ENCODE data around the gene LIMK1. TPM values are rescaled to one million over a fixed set of nuclear protein-coding genes. Genes with fewer than 3 reads are reported as not detected.
A peak's percentile ranks its signal among the peaks of the same experiment; 100 is the strongest.

The LIMK1 gene
- total RNA-seq, 1 experiment from 2014 or later: 43.4 TPM

DNA sequence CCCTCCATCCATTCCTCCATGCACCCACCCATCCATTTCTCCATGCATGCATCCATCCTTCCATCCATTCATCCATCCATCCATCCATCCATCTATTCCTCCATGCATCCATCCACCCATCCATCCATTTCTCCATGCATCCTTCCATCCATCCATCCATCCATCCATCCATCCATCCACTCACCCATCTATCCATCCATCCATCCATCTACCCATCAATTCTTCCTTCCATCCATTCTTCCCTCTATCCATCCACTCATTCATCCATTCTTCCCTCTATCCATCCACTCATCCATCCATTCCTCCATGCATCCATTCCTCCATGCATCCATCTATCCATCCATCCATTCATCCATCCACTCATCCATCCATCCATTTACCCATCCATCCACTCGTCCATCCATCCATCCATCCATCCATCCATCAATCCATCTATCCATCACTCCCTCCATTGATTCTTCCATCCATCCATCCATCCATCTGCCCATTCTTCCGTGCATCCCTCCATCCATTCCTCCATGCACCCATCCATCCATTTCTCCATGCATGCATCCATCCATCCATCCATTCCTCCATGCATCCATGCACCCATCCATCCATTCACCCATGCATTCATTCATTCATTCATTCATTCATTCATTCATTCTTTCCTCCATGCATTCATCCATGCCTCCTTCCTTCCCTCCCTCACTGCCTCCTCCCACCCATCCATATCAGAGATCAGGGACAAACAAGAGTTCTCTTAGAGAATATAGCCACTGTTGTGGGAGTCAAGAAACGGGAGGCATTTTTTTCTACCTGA is 33.4 kb upstream of the LIMK1 start:
- Histone ChIP-seq H3K36me3 (peaks cover 35% of the 10 kb centered on the region), H3K27me3 (no peaks in the 10 kb centered on the region), H3K4me3 (no peak overlapping the region), H3K27ac (no peak overlapping the region), H3K9me3 (replicated peaks) (no peaks in the 10 kb centered on the region), H3K4me1 (peaks cover 4% of the 10 kb centered on the region; the same call in 1 of the 2 replicates)
- no peak for DNase-seq

DNA sequence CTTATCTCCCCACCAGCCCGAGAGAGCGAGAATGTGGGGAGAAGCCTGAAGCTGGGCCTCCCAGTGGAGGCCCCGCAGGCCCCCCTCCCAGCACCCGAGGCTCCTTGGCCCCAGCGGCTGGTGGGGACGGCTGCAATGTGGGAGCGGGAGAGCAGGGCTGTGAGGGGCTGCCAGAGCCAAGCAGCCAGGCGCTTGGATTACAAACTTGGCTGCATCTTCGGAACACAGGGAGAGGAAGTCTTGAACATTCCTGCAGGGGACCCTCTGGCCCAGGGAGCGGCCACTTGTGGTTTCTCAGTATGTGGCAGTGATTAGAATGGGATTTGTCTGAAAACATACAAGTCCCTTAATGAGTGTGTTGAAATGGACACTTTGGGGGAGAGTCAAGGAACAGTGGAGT is 32.4 kb upstream of the LIMK1 start:
- Histone ChIP-seq H3K9me3 (replicated peaks) (no peaks in the 10 kb centered on the region), H3K27me3 (no peaks in the 10 kb centered on the region), H3K4me3 (no peak overlapping the region), H3K36me3 (peaks cover 35% of the 10 kb centered on the region), H3K4me1 (no peaks in the 10 kb centered on the region; the same call in 1 of the 2 replicates), H3K27ac (no peak overlapping the region)
- no peak for DNase-seq

DNA sequence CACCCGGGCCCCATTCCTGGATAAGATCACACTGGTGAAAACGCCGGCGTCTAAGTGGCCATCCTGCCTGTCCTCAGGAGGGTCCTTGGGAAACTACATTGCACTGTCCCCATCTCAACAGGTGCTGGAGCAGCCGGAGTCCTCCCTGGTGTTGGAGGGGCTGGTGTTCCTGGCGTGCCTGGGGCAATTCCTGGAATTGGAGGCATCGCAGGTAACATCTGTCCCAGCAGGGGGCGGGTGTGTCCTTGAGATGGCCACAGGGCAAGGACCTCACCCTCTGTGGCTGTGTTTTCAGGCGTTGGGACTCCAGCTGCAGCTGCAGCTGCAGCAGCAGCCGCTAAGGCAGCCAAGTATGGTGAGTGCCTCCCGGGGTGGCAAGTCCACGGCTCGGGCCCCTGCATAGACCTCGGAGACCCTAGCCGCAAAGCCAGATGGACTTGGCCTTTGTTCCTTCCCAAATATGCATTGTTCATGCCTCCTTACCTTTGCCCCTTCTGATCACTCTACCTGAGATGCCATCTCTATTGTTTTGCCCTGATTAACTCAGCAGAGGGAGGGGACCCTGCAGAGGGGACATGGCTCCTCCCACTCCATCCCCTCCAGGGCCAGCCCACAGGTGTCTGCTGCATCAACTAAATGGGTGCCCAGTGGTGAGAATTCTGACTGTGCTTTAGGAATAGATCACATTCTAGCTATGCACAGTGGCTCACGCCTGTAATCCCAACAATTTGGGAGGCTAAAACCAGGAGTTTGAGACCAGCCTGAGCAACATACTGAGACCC is 31.8 kb upstream of the LIMK1 start:
- DNase-seq: peak; percentile 69 to 72
- H3K27me3 ChIP-seq: no peaks in the 10 kb centered on the region
- H3K27ac ChIP-seq: no peak overlapping the region
- no peaks in the 10 kb centered on the region for H3K9me3 ChIP-seq (replicated peaks)
- H3K36me3 ChIP-seq: peaks cover 35% of the 10 kb centered on the region
- no peaks in the 10 kb centered on the region; the same call in 1 of the 2 replicates for H3K4me1 ChIP-seq
- H3K4me3 ChIP-seq: no peak overlapping the region

DNA sequence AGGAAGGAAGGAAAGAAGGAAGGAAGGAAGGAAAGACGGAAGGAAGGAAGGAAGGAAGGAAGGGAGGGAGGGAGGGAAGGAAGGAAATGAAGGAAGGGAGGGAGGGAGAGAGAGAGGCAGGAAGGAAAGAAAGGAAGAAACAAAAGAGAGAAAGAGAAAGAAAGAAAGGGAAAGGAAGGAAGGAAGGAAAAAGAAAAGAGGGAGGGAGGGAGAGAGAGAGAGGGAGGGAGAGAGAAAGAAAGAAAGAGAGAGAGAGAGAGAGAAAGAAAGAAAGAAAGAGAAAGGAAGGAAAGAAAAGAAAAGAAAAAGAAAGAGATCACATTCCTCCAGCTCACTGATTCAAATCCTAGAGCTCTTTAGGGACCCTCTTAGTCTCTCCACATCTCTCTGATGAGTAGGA is 31.0 kb upstream of the LIMK1 start:
- peaks cover 30% of the 10 kb centered on the region for H3K36me3 ChIP-seq
- H3K4me3 ChIP-seq: no peak overlapping the region
- no peak overlapping the region for H3K27ac ChIP-seq
- DNase-seq: no peak
- no peaks in the 10 kb centered on the region for H3K27me3 ChIP-seq
- H3K4me1 ChIP-seq: no peaks in the 10 kb centered on the region; the same call in 1 of the 2 replicates
- H3K9me3 ChIP-seq (replicated peaks): no peaks in the 10 kb centered on the region

DNA sequence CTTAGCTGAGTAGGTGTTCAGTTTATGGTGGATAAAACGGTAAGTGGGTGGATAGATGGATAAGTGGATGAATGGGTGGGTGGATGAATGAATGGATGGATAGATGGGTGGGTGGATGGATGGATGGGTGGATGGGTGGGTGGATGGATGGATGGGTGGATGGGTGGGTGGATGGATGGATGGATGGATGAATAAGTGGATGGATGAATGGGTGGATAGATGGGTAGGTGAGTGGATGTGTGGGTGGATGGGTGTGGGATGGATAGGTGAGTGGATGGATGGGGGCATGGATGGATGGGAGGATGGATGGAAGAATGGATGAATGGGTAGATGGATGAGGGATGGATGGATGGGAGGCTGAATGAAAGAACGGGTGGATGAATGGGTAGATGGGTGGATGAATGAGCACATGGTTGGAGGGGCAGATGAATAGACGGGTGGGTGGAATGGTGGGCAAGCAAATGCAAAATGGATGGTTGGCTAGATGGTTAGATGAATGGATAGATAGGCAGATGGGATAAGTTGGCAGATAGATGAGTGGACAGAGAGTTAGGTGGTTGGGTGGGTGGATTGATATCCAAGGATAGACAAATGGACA is 29.9 kb upstream of the LIMK1 start:
- no peak overlapping the region for H3K27ac ChIP-seq
- DNase-seq: no peak
- H3K9me3 ChIP-seq (replicated peaks): no peaks in the 10 kb centered on the region
- H3K27me3 ChIP-seq: no peaks in the 10 kb centered on the region
- H3K36me3 ChIP-seq: peaks cover 27% of the 10 kb centered on the region
- no peaks in the 10 kb centered on the region; the same call in 1 of the 2 replicates for H3K4me1 ChIP-seq
- no peak overlapping the region for H3K4me3 ChIP-seq

DNA sequence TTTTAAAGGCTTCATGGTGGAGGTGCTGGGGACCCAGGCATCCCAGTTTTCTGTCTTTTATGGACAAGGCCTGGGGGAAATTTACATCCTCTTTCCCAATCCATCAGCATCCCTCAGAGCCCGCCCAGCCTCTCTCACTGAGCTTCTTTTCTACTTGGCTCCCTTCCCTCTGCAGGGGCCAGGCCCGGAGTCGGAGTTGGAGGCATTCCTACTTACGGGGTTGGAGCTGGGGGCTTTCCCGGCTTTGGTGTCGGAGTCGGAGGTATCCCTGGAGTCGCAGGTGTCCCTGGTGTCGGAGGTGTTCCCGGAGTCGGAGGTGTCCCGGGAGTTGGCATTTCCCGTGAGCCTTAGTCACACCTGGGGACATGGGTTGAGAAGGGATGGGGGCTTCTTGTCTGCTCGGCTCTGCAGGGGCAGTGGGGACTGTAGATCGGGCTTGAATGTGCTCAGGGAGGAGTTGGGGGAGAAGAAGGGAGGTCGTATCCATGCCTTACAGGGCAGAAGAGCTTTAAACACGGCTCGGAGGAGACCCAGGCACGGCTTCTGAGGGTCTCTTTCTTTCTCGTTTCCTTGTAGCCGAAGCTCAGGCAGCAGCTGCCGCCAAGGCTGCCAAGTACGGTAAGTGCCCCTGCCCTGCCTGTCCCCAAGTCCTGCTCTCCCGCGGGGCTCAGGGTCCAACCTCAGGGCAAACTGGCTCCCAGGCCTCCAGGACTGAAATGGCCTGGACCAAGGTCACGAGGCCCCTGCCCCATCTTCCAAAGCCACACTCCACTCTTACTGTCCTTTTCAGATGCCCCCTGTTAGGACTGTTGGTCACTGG is 27.3 kb upstream of the LIMK1 start:
- no peak overlapping the region for H3K27ac ChIP-seq
- no peak overlapping the region for H3K4me3 ChIP-seq
- no peaks in the 10 kb centered on the region; the same call in 1 of the 2 replicates for H3K4me1 ChIP-seq
- no peak for DNase-seq
- peaks cover 11% of the 10 kb centered on the region for H3K36me3 ChIP-seq
- no peaks in the 10 kb centered on the region for H3K9me3 ChIP-seq (replicated peaks)
- no peaks in the 10 kb centered on the region for H3K27me3 ChIP-seq

DNA sequence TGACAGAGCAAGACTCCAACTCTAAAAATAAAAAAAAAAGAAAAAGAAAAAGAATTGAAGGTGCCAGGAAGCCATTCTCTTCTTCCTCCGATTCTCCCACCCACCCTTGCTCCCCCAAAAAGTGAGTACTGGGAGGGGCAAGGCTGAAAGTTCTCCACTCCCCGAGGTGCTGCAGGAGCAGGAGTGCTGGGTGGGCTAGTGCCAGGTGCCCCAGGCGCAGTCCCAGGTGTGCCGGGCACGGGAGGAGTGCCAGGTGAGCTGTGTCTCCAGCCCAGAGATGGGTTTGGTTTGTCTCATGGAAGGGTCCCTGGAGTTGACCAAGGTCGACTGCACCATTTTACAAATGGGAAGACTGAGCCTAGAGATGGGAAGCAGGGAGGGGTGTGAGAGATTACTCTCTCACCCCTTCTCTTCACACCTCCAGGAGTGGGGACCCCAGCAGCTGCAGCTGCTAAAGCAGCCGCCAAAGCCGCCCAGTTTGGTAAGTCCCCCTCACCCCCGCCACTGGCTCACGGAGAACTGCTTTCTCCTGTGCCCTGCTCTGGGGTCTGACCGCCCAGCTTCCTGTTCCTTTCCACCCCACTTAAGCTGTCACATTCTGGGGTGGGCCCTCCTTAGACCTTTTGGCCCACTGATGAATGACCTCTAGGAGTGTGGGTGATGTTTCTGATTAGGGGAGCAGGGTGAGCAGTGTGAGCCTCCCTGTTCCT is 26.2 kb upstream of the LIMK1 start:
- no peaks in the 10 kb centered on the region for H3K27me3 ChIP-seq
- no peak overlapping the region for H3K4me3 ChIP-seq
- H3K27ac ChIP-seq: no peak overlapping the region
- no peaks in the 10 kb centered on the region for H3K4me1 ChIP-seq
- no peak for DNase-seq
- no peaks in the 10 kb centered on the region for H3K9me3 ChIP-seq (replicated peaks)
- H3K36me3 ChIP-seq: peaks cover 9% of the 10 kb centered on the region

DNA sequence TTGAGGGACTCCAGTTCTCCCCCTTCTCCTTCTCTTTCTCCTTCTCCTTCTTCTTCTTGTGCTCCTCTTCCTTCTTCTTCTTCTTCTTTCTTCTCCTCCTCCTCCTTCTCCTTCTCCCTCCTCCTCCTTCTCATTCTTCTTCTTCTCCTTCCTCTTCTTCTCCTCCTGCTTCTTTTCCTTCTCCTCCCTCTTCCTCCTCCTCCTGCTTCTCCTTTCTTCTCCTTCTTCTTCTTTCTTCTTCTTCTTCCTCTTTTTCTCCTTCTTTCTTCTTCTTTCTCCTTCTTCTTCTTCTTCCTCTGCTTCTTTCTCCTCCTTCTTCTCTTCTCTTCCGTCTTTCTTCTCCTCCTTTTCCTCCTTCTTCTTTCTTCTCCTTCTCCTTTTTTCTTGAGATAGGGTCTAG is 25.6 kb upstream of the LIMK1 start:
- Histone ChIP-seq H3K4me3 (no peak overlapping the region), H3K4me1 (no peaks in the 10 kb centered on the region), H3K9me3 (replicated peaks) (no peaks in the 10 kb centered on the region), H3K27me3 (no peaks in the 10 kb centered on the region), H3K36me3 (peaks cover 13% of the 10 kb centered on the region), H3K27ac (no peak overlapping the region)
- no peak for DNase-seq

DNA sequence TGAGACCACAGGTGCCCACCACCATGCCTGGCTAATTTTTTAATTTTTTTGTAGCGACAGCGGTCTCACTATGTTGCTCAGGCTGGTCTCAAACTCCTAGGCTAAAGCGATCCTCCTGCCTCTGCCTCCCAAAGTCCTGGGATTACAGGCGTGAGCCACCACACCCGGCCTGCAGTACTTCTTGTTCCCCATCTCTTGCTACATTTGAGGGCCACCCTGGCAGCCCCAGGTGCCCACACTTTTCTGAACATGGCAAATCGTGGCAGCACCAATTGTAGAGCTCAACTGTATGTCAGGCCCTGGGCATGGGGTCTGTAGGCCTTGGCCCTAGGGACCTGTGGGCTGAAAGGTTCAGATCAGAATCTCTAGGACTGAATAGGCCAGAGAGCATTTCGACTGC is 25.1 kb upstream of the LIMK1 start:
- no peak overlapping the region for H3K4me3 ChIP-seq
- peaks cover 10% of the 10 kb centered on the region for H3K36me3 ChIP-seq
- no peak for DNase-seq
- H3K27me3 ChIP-seq: no peaks in the 10 kb centered on the region
- H3K4me1 ChIP-seq: no peaks in the 10 kb centered on the region
- H3K27ac ChIP-seq: no peak overlapping the region
- no peaks in the 10 kb centered on the region for H3K9me3 ChIP-seq (replicated peaks)

DNA sequence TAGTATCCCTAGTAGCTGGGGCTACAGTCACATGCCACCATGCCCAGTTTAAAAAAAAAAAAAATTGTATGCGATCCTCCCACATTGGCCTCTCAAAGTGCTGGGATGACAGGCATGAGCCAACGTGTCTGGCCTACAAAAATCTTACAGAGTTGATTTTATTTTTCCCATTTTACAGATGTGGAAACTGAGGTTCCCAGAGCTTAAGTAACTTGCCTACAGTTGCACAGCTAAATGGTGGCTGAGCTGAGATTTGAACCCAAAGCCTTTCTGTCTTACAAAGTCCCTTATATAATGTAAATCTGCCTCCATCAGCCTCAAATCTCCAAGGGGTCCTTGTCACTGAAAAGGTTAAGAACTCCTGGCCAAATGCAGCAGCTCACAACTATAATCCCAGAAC is 24.6 kb upstream of the LIMK1 start:
- Histone ChIP-seq H3K4me3 (no peak overlapping the region), H3K27me3 (no peaks in the 10 kb centered on the region), H3K9me3 (replicated peaks) (no peaks in the 10 kb centered on the region), H3K4me1 (no peaks in the 10 kb centered on the region), H3K27ac (no peak overlapping the region), H3K36me3 (peaks cover 10% of the 10 kb centered on the region)
- no peak for DNase-seq

DNA sequence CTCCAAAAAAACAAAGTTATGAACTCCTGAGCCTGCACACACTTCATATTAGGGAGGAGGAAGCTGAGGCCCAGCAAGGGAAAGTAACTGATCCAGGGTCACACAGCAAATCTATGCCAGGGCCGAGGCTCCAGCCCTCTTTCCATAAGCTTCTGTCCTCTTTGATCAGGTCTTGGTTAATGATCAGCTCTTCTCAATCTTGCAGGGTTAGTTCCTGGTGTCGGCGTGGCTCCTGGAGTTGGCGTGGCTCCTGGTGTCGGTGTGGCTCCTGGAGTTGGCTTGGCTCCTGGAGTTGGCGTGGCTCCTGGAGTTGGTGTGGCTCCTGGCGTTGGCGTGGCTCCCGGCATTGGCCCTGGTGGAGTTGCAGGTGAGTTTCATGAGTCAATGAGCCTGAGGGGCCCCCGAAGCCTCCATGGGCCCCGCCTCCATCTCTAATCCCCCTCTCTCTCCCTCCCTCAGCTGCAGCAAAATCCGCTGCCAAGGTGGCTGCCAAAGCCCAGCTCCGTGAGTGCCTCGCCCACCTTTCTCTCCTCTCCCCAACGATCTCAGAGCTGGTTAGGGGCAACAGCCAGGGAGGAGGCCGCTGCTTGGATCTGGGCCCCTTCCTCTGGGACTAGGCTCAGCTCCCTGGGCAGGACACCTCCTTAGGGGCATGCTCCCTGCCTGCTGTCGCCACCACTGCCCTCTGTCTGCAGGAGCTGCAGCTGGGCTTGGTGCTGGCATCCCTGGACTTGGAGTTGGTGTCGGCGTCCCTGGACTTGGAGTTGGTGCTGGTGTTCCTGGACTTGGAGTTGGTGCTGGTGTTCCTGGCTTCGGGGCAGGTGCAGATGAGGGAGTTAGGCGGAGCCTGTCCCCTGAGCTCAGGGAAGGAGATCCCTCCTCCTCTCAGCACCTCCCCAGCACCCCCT is 23.7 kb upstream of the LIMK1 start:
- DNase-seq: no peak
- no peaks in the 10 kb centered on the region for H3K4me1 ChIP-seq
- no peak overlapping the region for H3K27ac ChIP-seq
- H3K9me3 ChIP-seq (replicated peaks): no peaks in the 10 kb centered on the region
- no peaks in the 10 kb centered on the region for H3K27me3 ChIP-seq
- H3K36me3 ChIP-seq: peaks cover 7% of the 10 kb centered on the region
- H3K4me3 ChIP-seq: no peak overlapping the region

DNA sequence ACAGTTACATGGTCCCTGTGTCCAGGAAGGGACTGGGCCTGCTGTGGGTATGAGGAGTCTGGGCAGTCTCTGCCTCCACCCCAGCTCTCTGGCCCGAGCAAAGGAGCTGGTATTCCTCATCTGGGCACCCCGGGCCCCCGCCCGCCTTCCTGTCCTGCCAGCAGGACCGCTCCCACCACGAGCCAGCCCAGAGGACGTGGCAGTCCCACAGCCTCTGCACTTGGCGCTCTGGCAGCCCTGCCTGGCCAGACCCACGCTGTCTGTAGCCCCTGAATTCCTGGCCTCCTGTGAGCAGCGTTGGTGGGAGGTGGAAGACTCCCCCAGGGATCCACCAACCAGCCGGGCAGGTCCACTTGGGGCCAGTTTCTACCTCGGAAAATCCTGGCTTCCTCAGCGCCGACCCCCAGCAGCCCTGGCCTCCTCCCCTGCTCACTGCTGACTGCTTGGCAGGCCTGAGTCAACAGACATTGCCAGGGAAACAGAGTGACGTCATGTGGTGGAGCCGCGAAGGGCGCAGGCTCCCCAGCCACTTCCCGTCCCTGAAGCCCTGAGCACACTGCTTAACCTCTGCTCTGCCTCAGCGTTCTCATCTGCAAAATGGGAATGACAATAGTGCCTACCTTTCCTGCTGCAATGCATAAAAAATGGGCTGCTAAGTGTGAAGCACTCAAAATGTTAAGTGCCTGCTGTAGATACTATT is 21.6 kb upstream of the LIMK1 start:
- Histone ChIP-seq H3K9me3 (replicated peaks) (no peaks in the 10 kb centered on the region), H3K4me3 (no peak overlapping the region), H3K27me3 (no peaks in the 10 kb centered on the region), H3K36me3 (peaks cover 9% of the 10 kb centered on the region; the same call in 1 of the 2 replicates), H3K27ac (no peak overlapping the region), H3K4me1 (no peaks in the 10 kb centered on the region)
- DNase-seq: no peak

DNA sequence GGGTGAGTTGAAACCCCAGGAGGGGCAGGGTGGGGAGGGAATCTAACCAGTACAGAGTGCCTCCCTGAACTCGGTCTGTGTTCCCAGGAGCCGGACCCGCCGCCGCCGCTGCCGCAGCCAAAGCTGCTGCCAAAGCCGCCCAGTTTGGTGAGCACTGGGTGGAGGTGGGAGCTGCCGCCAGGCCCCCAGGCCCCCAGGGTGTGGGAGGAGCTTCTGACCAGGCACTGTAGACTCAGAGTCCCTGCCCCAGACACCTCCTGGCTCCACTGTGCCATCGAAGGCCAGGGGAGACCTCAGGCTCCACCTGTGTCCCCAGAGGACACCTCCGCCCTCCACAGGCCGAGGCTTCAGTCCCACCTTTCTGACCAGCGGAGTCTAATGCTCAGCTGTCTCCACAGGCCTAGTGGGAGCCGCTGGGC is 20.4 kb upstream of the LIMK1 start:
- Histone ChIP-seq H3K4me1 (0 out of 2 replicates have a peak, but pooled peaks cover 3% of the 10 kb centered on the region), H3K27me3 (no peaks in the 10 kb centered on the region), H3K4me3 (no peak overlapping the region), H3K27ac (no peak overlapping the region), H3K9me3 (replicated peaks) (no peaks in the 10 kb centered on the region), H3K36me3 (peaks cover 9% of the 10 kb centered on the region; the same call in 1 of the 2 replicates)
- DNase-seq: no peak
